ENCODE data around the gene DEFB132. TPM values are rescaled to one million over a fixed set of nuclear protein-coding genes. Genes with fewer than 3 reads are reported as not detected.

The DEFB132 gene, protein sequence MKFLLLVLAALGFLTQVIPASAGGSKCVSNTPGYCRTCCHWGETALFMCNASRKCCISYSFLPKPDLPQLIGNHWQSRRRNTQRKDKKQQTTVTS
- total RNA-seq (2014; rRNA removed; shearing (Covaris generic)) = not detected in 2 replicates
- polyA plus RNA-seq (2016; fragmentation: Nextera tagmentation; extraction: Ambion mirVana) = not detected in 2 replicates
- long read RNA-seq = 0 reads

DNA sequence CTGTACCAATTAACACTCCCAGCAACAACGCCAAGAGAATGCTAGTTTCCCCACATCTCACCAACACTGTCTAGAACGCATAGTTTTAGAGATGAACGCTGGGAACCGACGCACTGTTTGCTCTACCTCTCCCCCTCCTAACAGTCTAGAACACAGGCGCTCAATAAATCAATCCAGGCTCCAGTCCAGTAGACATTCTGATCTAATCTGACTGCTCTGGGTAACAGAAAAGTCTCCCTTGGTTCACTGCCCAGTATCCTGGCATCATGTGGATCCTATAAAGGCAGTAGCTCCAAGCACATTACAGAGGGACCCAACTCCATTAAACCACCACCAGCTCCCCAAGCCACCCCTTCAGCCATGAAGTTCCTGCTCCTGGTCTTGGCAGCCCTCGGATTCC is at the start of gene DEFB132:
TSS of gene DEFB132 (plus strand) at position 306 of the 400 bp plus-strand sequence. CDS start at position 361, 55 bp downstream.
- Histone ChIP-seq H3K79me2 (replicated peaks; ENCODE audit: insufficient read depth) (no peaks in the 10 kb centered on the region), H4K20me1 (replicated peaks; ENCODE audit: insufficient read depth) (peaks cover 2% of the 10 kb centered on the region; the same call in 1 of the 2 replicates), H3K9me2 (ENCODE audit: insufficient read depth) (no peaks in the 10 kb centered on the region), H3K4me2 (no peak within 1 kb of the TSS), H3K4me1 (ENCODE audit: insufficient read depth) (no peaks in the 10 kb centered on the region), H2AFZ (no peak within 1 kb of the TSS), H3F3A (replicated peaks; ENCODE audit: low read depth) (no peaks in the 10 kb centered on the region), H3K36me3 (ENCODE audit: insufficient read depth) (no peaks in the 10 kb centered on the region), H3K27ac (ENCODE audit: low read depth) (no peak within 1 kb of the TSS), H3K4me3 (no peak within 1 kb of the TSS), H3K27me3 (ENCODE audit: insufficient read depth) (peaks cover 98% of the 10 kb centered on the region)
- DNase-seq (ENCODE audit: low spot score) (no peak), ATAC-seq (no peak)
- TF ChIP-seq, protein P1, sequence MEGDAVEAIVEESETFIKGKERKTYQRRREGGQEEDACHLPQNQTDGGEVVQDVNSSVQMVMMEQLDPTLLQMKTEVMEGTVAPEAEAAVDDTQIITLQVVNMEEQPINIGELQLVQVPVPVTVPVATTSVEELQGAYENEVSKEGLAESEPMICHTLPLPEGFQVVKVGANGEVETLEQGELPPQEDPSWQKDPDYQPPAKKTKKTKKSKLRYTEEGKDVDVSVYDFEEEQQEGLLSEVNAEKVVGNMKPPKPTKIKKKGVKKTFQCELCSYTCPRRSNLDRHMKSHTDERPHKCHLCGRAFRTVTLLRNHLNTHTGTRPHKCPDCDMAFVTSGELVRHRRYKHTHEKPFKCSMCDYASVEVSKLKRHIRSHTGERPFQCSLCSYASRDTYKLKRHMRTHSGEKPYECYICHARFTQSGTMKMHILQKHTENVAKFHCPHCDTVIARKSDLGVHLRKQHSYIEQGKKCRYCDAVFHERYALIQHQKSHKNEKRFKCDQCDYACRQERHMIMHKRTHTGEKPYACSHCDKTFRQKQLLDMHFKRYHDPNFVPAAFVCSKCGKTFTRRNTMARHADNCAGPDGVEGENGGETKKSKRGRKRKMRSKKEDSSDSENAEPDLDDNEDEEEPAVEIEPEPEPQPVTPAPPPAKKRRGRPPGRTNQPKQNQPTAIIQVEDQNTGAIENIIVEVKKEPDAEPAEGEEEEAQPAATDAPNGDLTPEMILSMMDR (conservative IDR thresholded peaks at IDR 0.05; ENCODE audit: low read depth in 2 of 2) = no peak
- TF ChIP-seq ZNF114 (CRISPR knock-in tag; IDR thresholded peaks at IDR 0.05) (no peak), JUNB (IDR thresholded peaks at IDR 0.05; ENCODE audit: unreplicated experiment) (no peak), EZH2phosphoT487 (IDR thresholded peaks at IDR 0.05; ENCODE audit: unreplicated experiment) (no peak), STAT1 (IDR thresholded peaks at IDR 0.05; ENCODE audit: unreplicated experiment) (no peak), CREB1 (CRISPR knock-in tag; IDR thresholded peaks at IDR 0.05; ENCODE audit: low read depth) (no peak), NANOG (IDR thresholded peaks at IDR 0.05; ENCODE audit: borderline replicate concordance) (no peak), ZNF331 (CRISPR knock-in tag; IDR thresholded peaks at IDR 0.05; ENCODE audit: low read depth) (no peak), EZH2 (IDR thresholded peaks at IDR 0.05; ENCODE audit: low read depth, unreplicated experiment) (no peak), POLR2AphosphoS5 (IDR thresholded peaks at IDR 0.05; ENCODE audit: low read depth) (no peak)
- TF ChIP-seq, protein P2, sequence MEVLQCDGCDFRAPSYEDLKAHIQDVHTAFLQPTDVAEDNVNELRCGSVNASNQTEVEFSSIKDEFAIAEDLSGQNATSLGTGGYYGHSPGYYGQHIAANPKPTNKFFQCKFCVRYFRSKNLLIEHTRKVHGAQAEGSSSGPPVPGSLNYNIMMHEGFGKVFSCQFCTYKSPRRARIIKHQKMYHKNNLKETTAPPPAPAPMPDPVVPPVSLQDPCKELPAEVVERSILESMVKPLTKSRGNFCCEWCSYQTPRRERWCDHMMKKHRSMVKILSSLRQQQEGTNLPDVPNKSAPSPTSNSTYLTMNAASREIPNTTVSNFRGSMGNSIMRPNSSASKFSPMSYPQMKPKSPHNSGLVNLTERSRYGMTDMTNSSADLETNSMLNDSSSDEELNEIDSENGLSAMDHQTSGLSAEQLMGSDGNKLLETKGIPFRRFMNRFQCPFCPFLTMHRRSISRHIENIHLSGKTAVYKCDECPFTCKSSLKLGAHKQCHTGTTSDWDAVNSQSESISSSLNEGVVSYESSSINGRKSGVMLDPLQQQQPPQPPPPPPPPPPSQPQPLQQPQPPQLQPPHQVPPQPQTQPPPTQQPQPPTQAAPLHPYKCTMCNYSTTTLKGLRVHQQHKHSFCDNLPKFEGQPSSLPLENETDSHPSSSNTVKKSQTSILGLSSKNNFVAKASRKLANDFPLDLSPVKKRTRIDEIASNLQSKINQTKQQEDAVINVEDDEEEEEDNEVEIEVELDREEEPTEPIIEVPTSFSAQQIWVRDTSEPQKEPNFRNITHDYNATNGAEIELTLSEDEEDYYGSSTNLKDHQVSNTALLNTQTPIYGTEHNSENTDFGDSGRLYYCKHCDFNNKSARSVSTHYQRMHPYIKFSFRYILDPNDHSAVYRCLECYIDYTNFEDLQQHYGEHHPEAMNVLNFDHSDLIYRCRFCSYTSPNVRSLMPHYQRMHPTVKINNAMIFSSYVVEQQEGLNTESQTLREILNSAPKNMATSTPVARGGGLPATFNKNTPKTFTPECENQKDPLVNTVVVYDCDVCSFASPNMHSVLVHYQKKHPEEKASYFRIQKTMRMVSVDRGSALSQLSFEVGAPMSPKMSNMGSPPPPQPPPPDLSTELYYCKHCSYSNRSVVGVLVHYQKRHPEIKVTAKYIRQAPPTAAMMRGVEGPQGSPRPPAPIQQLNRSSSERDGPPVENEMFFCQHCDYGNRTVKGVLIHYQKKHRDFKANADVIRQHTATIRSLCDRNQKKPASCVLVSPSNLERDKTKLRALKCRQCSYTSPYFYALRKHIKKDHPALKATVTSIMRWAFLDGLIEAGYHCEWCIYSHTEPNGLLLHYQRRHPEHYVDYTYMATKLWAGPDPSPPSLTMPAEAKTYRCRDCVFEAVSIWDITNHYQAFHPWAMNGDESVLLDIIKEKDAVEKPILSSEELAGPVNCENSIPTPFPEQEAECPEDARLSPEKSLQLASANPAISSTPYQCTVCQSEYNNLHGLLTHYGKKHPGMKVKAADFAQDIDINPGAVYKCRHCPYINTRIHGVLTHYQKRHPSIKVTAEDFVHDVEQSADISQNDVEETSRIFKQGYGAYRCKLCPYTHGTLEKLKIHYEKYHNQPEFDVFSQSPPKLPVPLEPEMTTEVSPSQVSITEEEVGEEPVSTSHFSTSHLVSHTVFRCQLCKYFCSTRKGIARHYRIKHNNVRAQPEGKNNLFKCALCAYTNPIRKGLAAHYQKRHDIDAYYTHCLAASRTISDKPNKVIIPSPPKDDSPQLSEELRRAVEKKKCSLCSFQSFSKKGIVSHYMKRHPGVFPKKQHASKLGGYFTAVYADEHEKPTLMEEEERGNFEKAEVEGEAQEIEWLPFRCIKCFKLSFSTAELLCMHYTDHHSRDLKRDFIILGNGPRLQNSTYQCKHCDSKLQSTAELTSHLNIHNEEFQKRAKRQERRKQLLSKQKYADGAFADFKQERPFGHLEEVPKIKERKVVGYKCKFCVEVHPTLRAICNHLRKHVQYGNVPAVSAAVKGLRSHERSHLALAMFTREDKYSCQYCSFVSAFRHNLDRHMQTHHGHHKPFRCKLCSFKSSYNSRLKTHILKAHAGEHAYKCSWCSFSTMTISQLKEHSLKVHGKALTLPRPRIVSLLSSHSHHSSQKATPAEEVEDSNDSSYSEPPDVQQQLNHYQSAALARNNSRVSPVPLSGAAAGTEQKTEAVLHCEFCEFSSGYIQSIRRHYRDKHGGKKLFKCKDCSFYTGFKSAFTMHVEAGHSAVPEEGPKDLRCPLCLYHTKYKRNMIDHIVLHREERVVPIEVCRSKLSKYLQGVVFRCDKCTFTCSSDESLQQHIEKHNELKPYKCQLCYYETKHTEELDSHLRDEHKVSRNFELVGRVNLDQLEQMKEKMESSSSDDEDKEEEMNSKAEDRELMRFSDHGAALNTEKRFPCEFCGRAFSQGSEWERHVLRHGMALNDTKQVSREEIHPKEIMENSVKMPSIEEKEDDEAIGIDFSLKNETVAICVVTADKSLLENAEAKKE (CRISPR knock-in tag; IDR thresholded peaks at IDR 0.05) = no peak
- TF ChIP-seq, protein P3, sequence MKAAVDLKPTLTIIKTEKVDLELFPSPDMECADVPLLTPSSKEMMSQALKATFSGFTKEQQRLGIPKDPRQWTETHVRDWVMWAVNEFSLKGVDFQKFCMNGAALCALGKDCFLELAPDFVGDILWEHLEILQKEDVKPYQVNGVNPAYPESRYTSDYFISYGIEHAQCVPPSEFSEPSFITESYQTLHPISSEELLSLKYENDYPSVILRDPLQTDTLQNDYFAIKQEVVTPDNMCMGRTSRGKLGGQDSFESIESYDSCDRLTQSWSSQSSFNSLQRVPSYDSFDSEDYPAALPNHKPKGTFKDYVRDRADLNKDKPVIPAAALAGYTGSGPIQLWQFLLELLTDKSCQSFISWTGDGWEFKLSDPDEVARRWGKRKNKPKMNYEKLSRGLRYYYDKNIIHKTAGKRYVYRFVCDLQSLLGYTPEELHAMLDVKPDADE (IDR thresholded peaks at IDR 0.05) = no peak
- TF ChIP-seq, protein P4, sequence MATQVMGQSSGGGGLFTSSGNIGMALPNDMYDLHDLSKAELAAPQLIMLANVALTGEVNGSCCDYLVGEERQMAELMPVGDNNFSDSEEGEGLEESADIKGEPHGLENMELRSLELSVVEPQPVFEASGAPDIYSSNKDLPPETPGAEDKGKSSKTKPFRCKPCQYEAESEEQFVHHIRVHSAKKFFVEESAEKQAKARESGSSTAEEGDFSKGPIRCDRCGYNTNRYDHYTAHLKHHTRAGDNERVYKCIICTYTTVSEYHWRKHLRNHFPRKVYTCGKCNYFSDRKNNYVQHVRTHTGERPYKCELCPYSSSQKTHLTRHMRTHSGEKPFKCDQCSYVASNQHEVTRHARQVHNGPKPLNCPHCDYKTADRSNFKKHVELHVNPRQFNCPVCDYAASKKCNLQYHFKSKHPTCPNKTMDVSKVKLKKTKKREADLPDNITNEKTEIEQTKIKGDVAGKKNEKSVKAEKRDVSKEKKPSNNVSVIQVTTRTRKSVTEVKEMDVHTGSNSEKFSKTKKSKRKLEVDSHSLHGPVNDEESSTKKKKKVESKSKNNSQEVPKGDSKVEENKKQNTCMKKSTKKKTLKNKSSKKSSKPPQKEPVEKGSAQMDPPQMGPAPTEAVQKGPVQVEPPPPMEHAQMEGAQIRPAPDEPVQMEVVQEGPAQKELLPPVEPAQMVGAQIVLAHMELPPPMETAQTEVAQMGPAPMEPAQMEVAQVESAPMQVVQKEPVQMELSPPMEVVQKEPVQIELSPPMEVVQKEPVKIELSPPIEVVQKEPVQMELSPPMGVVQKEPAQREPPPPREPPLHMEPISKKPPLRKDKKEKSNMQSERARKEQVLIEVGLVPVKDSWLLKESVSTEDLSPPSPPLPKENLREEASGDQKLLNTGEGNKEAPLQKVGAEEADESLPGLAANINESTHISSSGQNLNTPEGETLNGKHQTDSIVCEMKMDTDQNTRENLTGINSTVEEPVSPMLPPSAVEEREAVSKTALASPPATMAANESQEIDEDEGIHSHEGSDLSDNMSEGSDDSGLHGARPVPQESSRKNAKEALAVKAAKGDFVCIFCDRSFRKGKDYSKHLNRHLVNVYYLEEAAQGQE (IDR thresholded peaks at IDR 0.05; ENCODE audit: unreplicated experiment) = no peak
- no peak within 1 kb of the TSS for H3K4me3 Mint-ChIP-seq
- no peak within 1 kb of the TSS for H3K27ac Mint-ChIP-seq
- no peaks in the 10 kb centered on the region for H3K36me3 Mint-ChIP-seq (ENCODE audit: low read depth)
- peaks cover 67% of the 10 kb centered on the region for H3K27me3 Mint-ChIP-seq (ENCODE audit: insufficient read depth, low read depth, poor library complexity)
- H3K4me1 Mint-ChIP-seq = peaks cover 7% of the 10 kb centered on the region; the same call in 1 of the 3 replicates
- no peaks in the 10 kb centered on the region; the same call in 2 of the 3 replicates for H3K9me3 Mint-ChIP-seq

Data from GM23338 (cell line).